NCI-H1048 (cell line): Measurements from ENCODE around the gene IL2RA.
"Not testable (repeated sequence)": the region's sequence is repeated elsewhere in the genome, so short reads cannot be mapped to it uniquely, and the experiment has no call there.

Source experiments
- DNase-seq: peaks from one replicate; lab custom pipeline; 2025; lab: John Stamatoyannopoulos, UW

IL2RA gene

DNA sequence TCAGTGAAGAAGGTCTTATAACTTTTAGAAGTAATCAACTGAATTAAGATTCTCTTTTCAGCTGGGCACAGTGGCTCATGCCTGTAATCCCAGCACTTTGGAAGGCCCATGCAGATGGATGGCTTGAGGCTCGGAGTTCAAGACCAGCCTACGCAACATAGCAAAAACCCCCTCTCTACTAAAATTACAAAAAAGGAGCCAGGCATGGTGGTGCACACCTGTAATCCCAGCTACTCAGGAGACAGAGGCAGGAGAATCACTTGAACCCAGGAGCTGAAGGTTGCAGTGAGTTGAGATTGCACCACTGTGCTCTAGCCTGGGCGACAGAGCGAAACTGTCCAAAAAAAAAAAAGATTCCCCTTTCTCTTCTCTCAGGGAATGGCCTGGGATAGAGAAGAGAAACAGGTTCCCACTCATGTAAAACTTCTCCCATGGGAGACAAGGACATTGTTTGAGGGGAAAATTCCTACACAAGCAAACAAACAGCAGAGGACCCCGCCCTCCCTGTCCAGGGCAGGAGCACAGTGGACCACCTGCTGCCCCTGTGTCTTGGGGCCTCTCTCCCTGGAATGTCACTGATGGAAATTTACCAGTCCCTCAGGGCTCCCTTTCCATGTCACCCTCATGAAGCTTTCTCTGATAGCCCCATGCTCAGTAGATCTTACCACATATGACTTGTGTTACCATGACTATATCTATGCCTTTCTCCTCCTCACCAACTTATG is 5.6 kb downstream of the IL2RA start:
- no peak for DNase-seq

DNA sequence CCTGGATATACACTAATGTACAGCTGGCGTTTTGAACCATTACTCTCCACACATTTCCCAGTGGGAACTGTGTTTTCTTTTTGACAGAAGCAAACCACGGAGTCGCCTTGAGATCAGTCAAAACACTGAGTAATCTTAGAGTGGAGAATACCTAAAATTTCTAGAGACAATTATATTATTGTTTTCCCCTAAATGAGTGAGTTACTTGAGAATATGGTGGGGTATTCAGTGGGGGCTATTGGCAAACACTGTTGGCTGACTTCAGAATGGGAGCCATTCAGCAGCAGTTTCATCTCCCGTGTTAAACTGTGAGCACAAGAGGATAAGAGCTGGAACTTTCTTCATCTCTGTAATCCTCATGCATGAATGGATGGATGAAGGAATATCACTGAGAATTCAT is 6.2 kb downstream of the IL2RA start:
- DNase-seq = no peak

GRCh38 chr10:6054884-6055283 is 7.3 kb downstream of the IL2RA start:
- DNase-seq = no peak

DNA sequence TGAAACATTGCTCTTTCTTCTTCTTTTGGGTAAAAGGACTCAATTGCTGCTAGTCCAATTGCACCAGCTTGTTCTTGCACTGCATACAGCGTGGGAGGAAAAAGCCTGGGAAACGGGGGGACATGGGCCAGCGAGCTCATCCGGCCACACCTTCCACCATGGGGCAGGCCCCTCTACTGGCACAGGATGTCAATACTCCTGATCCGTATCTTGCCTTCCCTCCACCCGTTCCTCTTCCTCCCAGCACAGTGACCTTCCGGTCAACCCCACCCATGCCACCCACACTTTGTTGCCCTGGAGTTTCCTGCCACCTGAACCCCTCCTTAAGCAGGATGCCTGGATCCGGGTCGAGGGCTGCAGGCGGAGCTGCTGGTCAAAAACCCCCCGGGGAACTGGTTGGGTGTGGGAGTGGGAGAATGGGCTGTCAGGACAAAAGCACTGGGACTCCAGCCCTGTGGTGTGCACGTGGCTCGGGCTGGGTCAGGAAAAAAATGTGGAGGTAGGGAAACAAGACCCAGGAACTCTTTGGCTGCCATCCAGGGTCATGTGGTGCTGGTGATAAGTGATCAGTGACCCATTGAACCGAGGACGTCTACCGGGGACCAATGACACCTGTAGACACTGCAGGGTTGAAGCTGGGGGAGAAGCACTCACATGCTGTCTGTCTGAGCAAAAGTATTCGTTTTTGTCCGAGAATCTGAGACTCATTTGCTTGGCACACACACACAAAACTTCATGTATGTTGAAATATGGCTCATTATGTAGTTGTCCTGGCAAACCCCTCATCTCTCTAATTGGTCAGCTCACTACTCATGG is 8.1 kb downstream of the IL2RA start:
- no peak for DNase-seq

DNA sequence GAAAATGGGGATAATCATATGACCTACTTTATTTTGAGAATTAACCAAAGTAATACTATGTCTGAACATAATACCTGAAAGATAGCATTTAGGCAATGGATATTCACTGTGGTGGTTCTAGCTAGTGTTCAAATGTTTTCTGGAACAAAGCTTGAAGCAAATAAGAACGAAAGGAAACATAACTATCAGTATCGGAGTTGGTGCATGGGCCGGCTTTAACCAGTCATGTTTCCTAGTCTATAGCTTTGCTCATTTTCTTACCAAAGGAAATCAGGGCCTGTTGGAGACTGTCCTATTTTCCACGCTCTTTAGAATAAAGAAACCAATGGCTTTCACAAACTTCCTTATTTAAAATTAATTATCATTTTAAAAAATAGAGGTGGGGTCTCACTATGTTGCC is 8.9 kb downstream of the IL2RA start:
- no peak for DNase-seq

- DNase-seq = no peak
Measured at GRCh38 chr10:6052247-6053221, 9.6 kb downstream of the IL2RA start.

DNA sequence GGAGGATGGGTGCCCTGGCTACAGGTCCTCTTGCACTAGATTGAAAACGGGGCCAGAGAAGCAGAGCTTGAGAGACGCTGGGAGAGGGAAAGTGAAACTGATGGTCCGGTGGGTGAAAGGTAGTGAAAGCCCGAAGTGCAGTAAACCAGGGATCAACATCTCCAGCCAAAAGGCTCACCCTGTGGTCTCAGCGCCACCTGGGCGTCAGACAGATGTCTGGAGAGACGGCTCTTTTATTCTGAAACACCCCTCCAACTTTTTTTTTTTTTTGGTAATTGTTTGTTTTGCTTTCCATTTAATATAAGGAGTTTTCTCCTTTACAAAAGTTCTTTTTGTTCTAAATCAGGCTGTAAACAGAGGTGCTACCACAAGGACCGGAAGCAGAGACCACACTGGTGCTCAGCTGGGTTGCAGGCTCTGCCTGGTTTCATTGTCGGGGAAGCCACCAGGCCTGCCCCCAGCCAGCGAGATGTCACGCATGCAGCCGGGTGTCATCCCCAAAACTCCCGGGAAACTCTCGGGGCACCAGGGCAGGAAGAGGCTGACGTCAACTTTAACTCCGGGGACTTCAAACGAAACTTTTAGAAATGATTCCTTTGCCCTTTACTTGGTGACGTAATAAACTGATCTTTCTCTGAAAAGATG is 11.2 kb downstream of the IL2RA start:
- DNase-seq = no peak

GRCh38 chr10:6049031-6049400 is 13.2 kb downstream of the IL2RA start:
- no peak for DNase-seq

- DNase-seq = no peak
Measured at GRCh38 chr10:6048281-6049030, 13.7 kb downstream of the IL2RA start.

- no peak for DNase-seq
Measured at GRCh38 chr10:6047847-6048246, 14.3 kb downstream of the IL2RA start.

DNA sequence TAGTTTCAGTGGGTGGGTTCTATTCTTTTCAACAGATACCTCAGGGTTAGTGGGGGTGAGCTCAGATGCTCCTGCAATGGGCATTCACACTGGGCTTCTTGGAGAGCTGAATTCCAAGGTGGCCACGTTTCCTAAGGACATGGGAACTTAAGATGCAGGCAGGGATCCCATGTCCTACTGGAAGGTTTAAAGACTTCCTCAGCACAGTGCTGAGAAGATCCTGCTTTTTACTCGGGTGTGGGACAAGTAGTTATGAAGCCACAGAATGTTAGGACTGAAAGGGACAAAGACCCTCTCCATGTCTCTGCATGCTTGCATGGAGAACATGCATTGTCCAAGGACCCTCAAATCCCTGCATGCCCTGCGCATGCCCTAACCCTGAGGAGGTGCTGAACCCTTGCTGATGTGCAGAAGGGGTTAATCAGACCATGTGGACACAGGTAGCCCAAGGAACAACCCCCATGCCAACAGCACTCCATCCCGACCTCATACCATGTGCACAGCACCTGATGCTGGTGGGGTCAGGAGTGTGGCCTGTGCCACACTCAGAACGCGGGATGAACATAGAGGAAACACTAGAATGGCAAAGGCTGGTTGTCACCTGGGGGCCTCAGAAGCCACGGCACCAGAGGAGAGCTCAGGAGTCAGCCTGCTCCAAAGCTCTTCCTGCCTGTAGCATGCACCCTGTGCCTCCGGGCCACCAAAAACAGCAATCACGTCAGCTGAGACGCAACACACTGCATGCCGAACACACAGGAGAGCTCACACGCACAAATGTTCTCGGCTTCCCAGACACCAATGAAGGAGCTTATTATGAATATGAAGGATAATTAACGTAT is 15.2 kb downstream of the IL2RA start:
- no peak for DNase-seq

GRCh38 chr10:6045878-6046772 is 16.0 kb downstream of the IL2RA start:
- DNase-seq = no peak

- no peak for DNase-seq
Measured at GRCh38 chr10:6045314-6045848, 16.8 kb downstream of the IL2RA start.

DNA sequence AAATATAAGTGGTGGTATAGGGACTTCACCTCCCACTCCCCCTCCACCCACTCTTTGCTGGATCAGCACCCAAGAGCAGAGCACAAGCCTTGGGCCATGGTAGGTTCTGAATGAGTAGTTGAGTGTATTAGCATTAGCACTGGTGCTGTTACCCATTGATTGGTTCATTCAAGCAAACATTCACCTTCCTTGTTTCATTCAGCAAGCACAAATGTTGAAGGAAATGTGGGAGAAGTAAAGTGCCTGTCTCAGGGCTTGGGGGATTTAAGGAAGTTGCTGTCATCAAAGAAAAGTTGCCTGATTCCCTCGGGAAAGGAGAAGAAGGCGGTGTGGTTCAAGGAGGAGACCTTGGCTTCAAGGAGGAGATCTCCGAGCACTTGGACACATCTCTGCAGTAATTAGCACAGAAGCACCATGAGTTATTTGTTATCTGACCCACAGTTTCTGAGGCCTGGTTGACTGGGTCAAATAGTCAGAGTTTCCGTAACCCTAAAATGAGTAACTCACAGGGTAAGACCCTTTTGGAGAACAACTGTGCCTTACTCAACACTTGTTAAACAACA is 17.3 kb downstream of the IL2RA start:
- no peak for DNase-seq

- no peak for DNase-seq
Measured at GRCh38 chr10:6044060-6044459, 18.1 kb downstream of the IL2RA start.

GRCh38 chr10:6043377-6043776 is 18.8 kb downstream of the IL2RA start:
- not testable (repeated sequence) for DNase-seq

DNA sequence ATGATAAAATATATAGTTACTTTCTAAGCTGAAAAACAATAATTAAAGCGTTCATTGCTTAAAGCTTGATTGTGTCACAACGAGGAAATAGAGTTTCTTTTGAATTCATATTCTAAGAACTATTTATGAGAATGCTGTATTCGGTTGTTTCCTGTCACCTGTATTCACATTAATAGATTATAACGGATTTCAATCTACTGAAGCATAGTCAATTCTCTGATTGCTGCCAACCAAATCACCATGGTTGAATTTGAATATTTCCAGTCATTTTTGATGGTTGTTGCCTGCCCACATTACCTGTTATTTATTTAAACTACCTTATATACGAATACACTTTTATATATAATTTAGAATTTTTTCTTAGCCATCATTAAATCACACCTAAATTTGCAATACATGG is 22.0 kb downstream of the IL2RA start:
- DNase-seq = no peak

DNA sequence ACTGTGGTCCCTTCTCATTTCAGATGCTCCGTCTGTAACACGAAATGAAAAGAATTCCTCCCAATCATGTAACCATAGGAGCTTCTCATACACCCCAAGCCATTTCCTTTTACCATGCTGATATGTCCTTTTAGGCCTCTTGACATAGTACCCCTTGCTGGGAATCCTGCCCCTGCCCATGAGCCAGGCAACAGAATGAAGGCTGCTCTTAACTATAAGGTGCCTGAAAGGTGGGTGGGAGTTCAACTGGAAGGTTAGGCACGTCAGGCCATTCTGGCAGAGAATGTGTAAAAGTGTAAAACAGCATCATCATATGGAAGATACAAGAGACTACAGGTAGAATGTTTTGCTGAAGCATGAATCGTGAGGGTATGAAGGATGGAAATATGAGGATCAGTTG is 22.5 kb downstream of the IL2RA start:
- DNase-seq = no peak
